Kasumi-1 (cell line): Measurements from ENCODE around the gene MRPL24.
A peak's percentile ranks its signal among the peaks of the same experiment; 100 is the strongest.

Experiments
- DNase-seq, 2 experiments: peaks; one replicate each; lab custom pipeline; 2025; lab: John Stamatoyannopoulos, UW

MRPL24 gene

DNA sequence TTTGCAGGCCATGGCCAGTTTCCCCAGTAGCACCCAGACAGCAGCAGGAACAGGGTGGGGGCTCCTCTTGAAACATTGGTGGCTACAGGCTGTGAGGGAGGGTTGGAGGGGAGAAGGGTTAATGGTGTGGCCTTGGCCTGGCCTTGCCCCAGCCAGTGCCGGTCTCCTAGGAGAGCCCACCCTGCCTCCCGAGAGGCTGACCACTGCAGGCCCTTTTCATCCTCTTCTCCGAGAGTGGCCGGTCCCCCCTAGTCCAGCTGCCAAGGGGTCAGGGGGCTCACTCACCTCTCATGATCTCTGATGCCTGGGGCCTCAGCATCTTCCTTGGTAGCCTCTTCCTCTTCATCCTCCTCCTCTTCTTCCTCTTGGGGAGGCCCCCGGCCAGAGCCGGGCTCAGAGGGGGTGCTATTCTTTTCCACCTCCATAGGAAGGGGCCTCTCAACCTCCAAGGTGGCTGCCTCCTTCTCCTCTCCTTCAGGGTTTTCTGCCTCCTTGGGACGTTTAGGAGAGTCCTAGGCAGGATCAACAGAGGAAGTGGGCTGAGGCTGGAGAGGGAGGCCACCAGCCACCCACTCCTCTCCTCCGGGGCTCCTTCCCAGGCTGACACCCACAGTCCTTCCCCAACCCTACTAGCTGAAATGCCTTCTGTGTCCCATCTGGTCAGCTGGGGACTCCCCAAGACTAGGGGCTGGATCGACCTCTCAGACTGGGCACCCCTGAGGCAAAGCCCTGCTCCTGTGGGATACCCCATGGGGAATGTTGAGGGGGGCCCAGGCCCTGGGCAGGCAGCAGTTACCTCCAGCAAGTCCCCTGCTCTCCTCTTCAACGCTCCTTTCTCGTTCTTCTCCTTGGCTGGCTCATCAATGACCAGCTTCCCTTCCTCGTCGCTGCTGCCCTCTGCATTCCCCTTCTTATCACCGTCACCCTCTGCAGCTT is 2.7 kb upstream of the MRPL24 start:
- no peak for DNase-seq

GRCh38 chr1:156742801-156743200 is 1.9 kb upstream of the MRPL24 start:
- DNase-seq: no peak

GRCh38 chr1:156742017-156742416 is 1.1 kb upstream of the MRPL24 start:
- no peak for DNase-seq

GRCh38 chr1:156741481-156741983 is 644 bp upstream of the MRPL24 start:
- DNase-seq: no peak

GRCh38 chr1:156740237-156740740 is 599 bp downstream of the MRPL24 start:
- no peak for DNase-seq

DNA sequence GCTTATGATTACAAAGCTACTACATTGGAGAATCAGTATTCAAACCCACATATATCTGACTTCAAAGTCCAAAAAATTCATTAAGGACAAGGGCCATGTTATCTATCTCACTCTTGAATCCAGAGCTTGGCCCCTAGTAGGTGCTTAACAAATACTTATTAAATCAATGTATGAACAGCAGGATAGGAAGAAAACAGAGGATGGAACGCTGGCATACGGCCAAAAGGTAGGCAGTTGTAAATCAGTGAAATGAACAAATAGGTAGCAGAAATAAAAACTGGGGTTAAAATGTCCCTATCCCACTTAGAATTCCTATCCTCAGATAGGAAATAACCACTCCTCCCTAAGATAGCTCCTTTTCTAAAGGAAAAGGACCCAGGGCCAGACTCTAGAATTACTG is 2.0 kb downstream of the MRPL24 start:
- DNase-seq: no peak

- DNase-seq: no peak
These were observed 2.5 kb downstream of the MRPL24 start for GRCh38 chr1:156738407-156738806.

DNA sequence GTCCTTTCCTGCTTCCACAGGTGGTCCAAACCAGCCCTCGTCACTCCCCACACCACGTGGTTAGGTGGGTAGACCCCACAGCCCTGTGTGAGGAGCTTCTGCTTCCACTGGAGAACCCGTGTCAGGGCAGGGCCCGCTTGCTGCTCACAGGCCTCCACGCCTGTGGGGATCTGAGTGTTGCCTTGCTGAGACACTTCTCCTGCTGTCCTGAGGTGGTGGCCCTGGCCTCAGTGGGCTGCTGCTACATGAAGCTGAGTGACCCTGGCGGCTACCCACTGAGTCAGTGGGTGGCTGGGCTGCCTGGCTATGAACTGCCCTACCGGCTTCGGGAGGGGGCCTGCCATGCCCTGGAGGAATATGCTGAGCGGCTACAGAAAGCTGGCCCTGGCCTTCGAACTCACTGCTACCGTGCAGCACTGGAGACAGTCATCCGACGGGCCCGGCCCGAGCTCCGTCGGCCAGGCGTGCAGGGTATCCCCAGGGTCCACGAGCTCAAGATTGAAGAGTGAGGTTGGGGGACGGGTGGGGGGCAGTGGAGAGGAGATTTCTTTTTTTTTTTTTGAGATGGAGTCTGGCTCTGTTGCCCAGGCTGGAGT is 6.8 kb downstream of the MRPL24 start:
- no peak for DNase-seq

GRCh38 chr1:156728599-156729462 is 12.1 kb downstream of the MRPL24 start, which contains the start of gene ISG20L2:
Gene ISG20L2, minus strand, starts transcription at chr1:156728766. Its CDS starts 1,114 bp downstream, at chr1:156727652.
- peak; percentile 97 for DNase-seq

DNA sequence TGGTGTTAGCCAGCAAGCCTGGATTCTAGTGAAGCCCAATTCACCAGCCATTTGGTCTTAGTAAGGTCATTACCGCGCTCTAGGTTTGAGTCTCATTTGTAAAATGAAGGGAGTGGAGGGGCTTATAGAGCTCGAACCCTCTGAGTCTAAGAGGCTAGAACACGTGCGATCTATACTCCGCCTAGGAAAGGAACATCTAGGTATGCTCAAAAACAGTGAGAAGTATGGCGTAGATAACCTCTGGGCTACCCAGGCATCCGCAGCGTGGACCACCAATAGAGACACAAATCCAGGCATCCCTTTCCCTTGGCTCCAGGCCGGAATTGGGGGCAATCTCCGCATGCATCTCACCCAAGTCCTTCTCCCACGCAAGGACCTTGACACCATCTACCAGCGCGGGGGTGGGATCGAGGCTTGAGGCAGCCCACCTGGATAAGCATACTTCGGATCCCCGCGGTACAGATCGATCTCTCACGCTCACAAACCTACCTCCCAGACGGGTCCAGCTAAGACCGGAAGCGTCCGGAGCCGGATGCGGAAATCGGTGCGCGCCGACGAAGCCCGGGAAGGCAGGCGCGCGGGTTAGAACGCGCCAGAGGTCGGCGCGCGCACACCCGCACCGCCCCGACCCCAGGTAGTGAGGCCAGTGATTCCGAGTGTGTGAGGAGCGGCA is 12.8 kb downstream of the MRPL24 start, which contains the start of gene METTL25B:
Gene METTL25B, plus strand, starts transcription at position 544 of the 673 bp plus-strand sequence. CDS start 636 bp downstream, outside the sequence.
- DNase-seq: peak; percentile 80 to 82

GRCh38 chr1:156727492-156727891 is 13.4 kb downstream of the MRPL24 start:
- DNase-seq: peak in 1 of 2 experiments; percentile 17

DNA sequence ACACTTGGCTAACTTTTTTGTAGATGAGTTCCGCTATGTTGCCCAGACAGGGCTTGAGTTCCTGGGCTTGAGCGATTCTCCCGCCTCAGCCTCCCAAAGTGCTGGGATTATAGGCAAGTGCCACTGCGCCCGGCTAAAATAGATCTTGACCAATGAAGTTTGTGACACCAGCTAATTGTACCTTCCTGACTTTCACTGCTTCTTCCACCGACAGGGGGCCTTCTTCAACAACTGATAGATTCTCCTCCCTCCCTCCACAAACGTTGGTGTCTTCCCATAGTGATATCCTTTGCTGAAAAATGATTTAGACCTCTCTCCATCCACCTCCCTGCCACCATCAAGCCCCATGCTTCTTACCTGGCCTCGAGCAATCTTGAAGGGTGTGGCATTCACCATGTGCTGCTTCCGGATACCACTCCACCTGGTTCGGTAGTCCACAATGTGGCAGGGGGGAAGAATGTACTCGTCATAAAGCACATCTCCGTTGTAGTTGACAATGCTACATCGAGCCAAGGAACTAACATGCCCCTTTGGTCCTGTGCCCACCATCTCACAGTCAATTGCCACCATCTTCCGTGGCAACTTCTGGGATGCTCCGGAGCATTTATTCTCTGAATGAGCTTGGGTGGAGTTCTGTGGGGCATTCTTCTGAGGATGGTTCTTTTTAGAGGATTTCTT is 14.2 kb downstream of the MRPL24 start:
- DNase-seq: peak; percentile 82 to 86

GRCh38 chr1:156725683-156726280 is 15.1 kb downstream of the MRPL24 start:
- peak; percentile 89 to 92 for DNase-seq

DNA sequence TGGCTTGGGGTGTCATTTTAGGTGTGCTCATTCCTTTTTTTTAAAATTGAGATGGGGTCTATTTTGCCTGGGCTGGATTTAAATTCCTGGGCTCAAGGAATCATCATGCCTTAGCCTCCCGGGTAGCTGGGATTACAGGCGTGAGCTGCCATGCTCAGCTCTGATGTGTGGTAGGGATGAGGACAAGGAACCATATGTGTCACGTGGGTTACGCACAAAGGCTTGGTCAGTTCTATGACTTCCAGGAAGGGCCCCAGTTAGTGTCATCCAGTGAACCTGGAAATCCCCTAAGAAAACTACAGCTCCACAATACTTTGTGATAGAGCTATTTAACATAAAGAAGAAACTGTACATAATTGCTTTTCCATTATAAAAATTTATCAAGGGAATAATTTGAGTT is 19.4 kb downstream of the MRPL24 start:
- DNase-seq: no peak

GRCh38 chr1:156721131-156721530 is 19.8 kb downstream of the MRPL24 start:
- DNase-seq: no peak

DNA sequence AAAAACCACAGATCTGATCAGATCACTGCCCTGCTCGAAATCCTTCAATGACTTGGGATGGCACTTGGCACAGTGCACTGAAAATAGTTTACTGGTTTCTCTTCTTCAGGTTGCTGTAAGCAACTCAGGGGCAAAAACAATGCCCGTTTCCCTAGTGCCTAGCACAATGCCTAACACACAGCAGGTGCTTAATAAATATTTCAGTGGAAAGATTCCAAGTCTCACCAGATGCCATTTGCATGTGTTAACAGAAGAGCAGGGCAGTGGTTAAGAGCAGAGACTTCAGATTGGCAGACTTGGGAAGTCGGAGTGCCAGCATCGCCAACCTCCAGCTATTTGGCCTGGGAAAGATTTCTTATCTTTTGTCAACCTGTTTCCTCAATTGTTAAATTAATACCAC is 23.5 kb downstream of the MRPL24 start:
- no peak for DNase-seq

- DNase-seq: no peak
These were observed 26.1 kb downstream of the MRPL24 start for GRCh38 chr1:156714830-156715229.

GRCh38 chr1:156712626-156713025 is 28.3 kb downstream of the MRPL24 start:
- DNase-seq: no peak

DNA sequence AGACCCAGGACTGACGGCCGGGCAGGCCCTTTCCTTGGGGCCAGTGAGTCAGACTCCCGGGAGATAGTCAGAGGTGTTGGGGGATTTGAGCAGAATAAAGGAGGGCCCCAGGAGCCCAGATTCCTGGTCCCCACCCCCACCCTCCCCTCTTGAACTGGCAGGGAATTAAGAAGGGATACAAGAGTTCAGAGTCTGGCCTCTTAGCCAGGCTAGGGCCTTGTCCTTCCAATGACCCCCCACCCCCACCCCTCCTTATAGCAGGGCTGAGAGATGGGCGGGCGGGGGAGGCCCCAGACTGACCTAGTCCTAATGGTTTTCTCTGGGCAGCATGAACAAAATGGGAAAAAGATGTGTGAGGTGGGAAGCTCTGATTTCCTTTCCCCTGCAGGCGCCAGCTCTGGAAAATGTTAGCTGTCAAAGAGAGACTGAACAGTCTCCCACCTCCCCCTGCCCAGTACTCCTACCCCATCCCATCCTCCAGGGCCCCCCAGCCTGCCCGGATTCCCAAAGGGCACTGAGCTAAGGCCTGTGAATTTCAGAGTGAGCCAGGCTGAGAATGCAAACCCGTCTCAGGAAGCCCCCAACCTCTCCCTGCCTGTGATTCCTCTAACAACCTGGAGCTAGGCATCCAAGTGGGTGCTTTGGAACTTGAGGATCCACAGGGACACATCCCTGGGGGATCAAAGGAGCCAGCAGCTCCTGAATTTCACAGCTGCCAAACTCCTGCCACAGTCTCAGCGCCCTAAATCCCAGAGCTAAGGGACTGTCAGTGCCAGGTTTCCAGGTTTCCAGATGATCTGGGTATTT is 29.7 kb downstream of the MRPL24 start:
- DNase-seq: no peak
